Psoas muscle (tissue), 8 donors: ENCODE data around the gene UCKL1. TPM values are rescaled to one million over a fixed set of nuclear protein-coding genes. Genes with fewer than 3 reads are reported as not detected.

ENCODE experiments used
- ATAC-seq, 4 donors: fragments of 200-7000 bp; cut with Tn5 transposase; one replicate each; pipeline ENCODE4 v1.9.1; 2020; ENCODE audit warnings: moderate library complexity in 3 of 4, mild to moderate bottlenecking in 2 of 4
- DNase-seq, 2 donors: peaks; one replicate each; pipeline ENCODE4 v3.0.0-alpha.2; 2020
- H3K27ac ChIP-seq: fragments of 200-600 bp; one replicate; pipeline ENCODE4 v1.8.0; 2022
- H3K27me3 ChIP-seq, 3 donors: fragments of 200-600 bp in 1 of 3; one replicate each; pipeline versions ENCODE4 v1.6.1 to v1.8.0; 2013 to 2022; ENCODE audit warnings: low read length in 2 of 3, mild to moderate bottlenecking in 2 of 3, moderate library complexity in 1 of 3; ENCODE audit not compliant: insufficient read depth in 3 of 3
- H3K36me3 ChIP-seq, 2 donors: fragments of 200-600 bp in 1 of 2; one replicate each; pipeline versions ENCODE4 v1.6.1 to v1.8.0; 2013 to 2022; ENCODE audit warnings: low read depth in 1 of 2, mild to moderate bottlenecking in 1 of 2, moderate library complexity in 1 of 2; ENCODE audit not compliant: insufficient read depth in 1 of 2
- H3K4me1 ChIP-seq: fragments of 200-600 bp; one replicate; pipeline ENCODE4 v1.8.0; 2022
- H3K4me3 ChIP-seq: fragments of 200-600 bp; one replicate; pipeline ENCODE4 v1.8.0; 2022; ENCODE audit warnings: mild to moderate bottlenecking
- H3K9me3 ChIP-seq: fragments of 200-600 bp; one replicate; pipeline ENCODE4 v1.8.0; 2022
- WGBS, 3 donors: extraction: QIAGEN DNeasy Blood & Tissue Kit; methylation state at CpG; one replicate each; pipeline versions ENCODE4 v1.1.6 to v1.1.7; 2013; 5-methylcytosine and 5-hydroxymethylcytosine counted together
- intact Hi-C, 2 donors: fragments of 100-400 bp; cut with DNase I; formaldehyde crosslinking; loops; one replicate each; pipeline versions ENCODE4 v1.11.0 to v1.14.2; 2022
- polyA plus RNA-seq, 3 donors: library from polyadenylated mRNA; stranded (reverse); fragments of 200-250 nt; gene quantifications; one replicate each; pipeline ENCODE4 v1.2.3, GENCODE V29; 2013
- total RNA-seq, 4 donors: library from RNA; stranded (reverse); fragmentation: NEBNext Ultra II Directional in 2 of 4; extraction: Animal tissue kit (Norgen Biotek cat#: 25700) in 2 of 4; gene quantifications; one replicate each; pipeline versions ENCODE4 v1.2.1 to v1.2.4, GENCODE V29; 2021 to 2023
- TF ChIP-seq, protein P1 (sequence below): fragments of 200-600 bp; IDR thresholded peaks from one replicate; pipeline ENCODE4 v1.8.0; 2022; ENCODE audit warnings: antibody characterized with exemption
- donor health status: healthy with polysubstance abuse.
- donor health status: DM: no; HTN: no; CAD: no; lungs with moderate emphysema.
- donor health status: Bipolar disorder and iron deficiency.
- donor health status: healthy.
- donor health status: DM: yes; HTN: yes; CAD: no.
- donor health status: DM: no; HTN: no; CAD: no.
- donor health status: DM: no; HTN: no; CAD: no.
- donor health status: DM: yes; HTN: yes; CAD: no.

UCKL1 gene
- total and polyA plus RNA-seq, 7 donors = 22.9 to 42.4 (median 36.9) TPM

- intact Hi-C loops = loop anchor here in 1 of 2 donors (5.0 kb wide), 1 partner anchor 73 kb away; the partner anchor contains the start of gene ZNF512B
- ATAC-seq (peak; percentile 93 to 95 (median 94)), DNase-seq (peak; percentile 96 to 98)
- WGBS, 3 donors = 2% methylated on average over 59 to 82 of the region's 82 CpGs
- peak within 1 kb of the TSS; percentile 70 for H3K4me3 ChIP-seq
- peak within 1 kb of the TSS; percentile 79 for H3K27ac ChIP-seq
- peaks cover 0 to 27% of the 10 kb centered on the region in 2 donors for H3K36me3 ChIP-seq
- TF ChIP-seq, protein P1, sequence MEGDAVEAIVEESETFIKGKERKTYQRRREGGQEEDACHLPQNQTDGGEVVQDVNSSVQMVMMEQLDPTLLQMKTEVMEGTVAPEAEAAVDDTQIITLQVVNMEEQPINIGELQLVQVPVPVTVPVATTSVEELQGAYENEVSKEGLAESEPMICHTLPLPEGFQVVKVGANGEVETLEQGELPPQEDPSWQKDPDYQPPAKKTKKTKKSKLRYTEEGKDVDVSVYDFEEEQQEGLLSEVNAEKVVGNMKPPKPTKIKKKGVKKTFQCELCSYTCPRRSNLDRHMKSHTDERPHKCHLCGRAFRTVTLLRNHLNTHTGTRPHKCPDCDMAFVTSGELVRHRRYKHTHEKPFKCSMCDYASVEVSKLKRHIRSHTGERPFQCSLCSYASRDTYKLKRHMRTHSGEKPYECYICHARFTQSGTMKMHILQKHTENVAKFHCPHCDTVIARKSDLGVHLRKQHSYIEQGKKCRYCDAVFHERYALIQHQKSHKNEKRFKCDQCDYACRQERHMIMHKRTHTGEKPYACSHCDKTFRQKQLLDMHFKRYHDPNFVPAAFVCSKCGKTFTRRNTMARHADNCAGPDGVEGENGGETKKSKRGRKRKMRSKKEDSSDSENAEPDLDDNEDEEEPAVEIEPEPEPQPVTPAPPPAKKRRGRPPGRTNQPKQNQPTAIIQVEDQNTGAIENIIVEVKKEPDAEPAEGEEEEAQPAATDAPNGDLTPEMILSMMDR = no peak
- H3K9me3 ChIP-seq = no peaks in the 10 kb centered on the region
- no peaks in the 10 kb centered on the region for H3K27me3 ChIP-seq
- peaks cover 21% of the 10 kb centered on the region for H3K4me1 ChIP-seq
These were observed 61.6 kb downstream of the UCKL1 start, which contains the start of gene DNAJC5 for GRCh38 chr20:63894358-63895201. DNAJC5 (plus strand) TSS chr20:63895126; CDS start chr20:63928346, 33,220 bp downstream.

- peaks cover 21% of the 10 kb centered on the region for H3K4me1 ChIP-seq
- peak overlapping the region; percentile 70 for H3K4me3 ChIP-seq
- no peak for DNase-seq
- H3K9me3 ChIP-seq = no peaks in the 10 kb centered on the region
- no peaks in the 10 kb centered on the region for H3K27me3 ChIP-seq
- H3K27ac ChIP-seq = no peak overlapping the region
- WGBS, 3 donors = 27 to 35% (median 31%) methylated on average over 6 of the region's 6 CpGs
- ATAC-seq = no peak
- intact Hi-C loops = no loop called here
- H3K36me3 ChIP-seq = peaks cover 0 to 33% of the 10 kb centered on the region in 2 donors
- TF ChIP-seq, protein P1 = no peak
These were observed 62.2 kb downstream of the UCKL1 start for GRCh38 chr20:63893999-63894357.

- no peak overlapping the region for H3K4me3 ChIP-seq
- H3K27ac ChIP-seq = no peak overlapping the region
- DNase-seq = no peak
- peaks cover 21% of the 10 kb centered on the region for H3K4me1 ChIP-seq
- 81 to 88% (median 83%) methylated on average over 7 of the region's 7 CpGs for WGBS, 3 donors
- H3K27me3 ChIP-seq = no peaks in the 10 kb centered on the region
- H3K9me3 ChIP-seq = no peaks in the 10 kb centered on the region
- TF ChIP-seq, protein P1 = no peak
- ATAC-seq = no peak
- intact Hi-C loops = no loop called here
- peaks cover 0 to 40% of the 10 kb centered on the region in 2 donors for H3K36me3 ChIP-seq
These were observed 63.8 kb downstream of the UCKL1 start for GRCh38 chr20:63892402-63892801.

- Histone ChIP-seq H3K27ac (no peak overlapping the region), H3K4me1 (peaks cover 10% of the 10 kb centered on the region), H3K27me3 (no peaks in the 10 kb centered on the region), H3K4me3 (no peak overlapping the region), H3K36me3 (peaks cover 0 to 48% of the 10 kb centered on the region in 2 donors), H3K9me3 (no peaks in the 10 kb centered on the region)
- DNase-seq = no peak
- TF ChIP-seq, protein P1 = no peak
- WGBS, 3 donors = 84 to 90% (median 87%) methylated on average over 27 to 29 of the region's 29 CpGs
- ATAC-seq = no peak
- intact Hi-C loops = no loop called here
These were observed 64.9 kb downstream of the UCKL1 start for GRCh38 chr20:63891061-63892002.
